Fibroblast of villous mesenchyme (primary cell): Measurements from ENCODE around the gene NR3C2. TPM values are rescaled to one million over a fixed set of nuclear protein-coding genes. Genes with fewer than 3 reads are reported as not detected.

ENCODE experiments used
- DNase-seq: peaks from one replicate; pipeline ENCODE4 v3.0.0-alpha.2; 2010; ENCODE audit warnings: low read depth
- H3K4me3 ChIP-seq: 2 replicates; pipeline ENCODE4 v1.5.1; 2011; ENCODE audit warnings: low read depth, mild to moderate bottlenecking, low read length
- total RNA-seq: library from RNA; depleted of rRNA; stranded (reverse); fragments of >200 nt; gene quantifications from 2 replicates; pipeline ENCODE4 v1.2.3, GENCODE V29; 2012
- TF ChIP-seq, protein P1 (sequence below): IDR thresholded peaks from 2 replicates; pipeline ENCODE4 v1.5.1; 2012; ENCODE audit warnings: low read depth, mild to moderate bottlenecking, low read length; ENCODE audit not compliant: insufficient read depth

The NR3C2 gene
- total RNA-seq, 1 donor: under 0.01 TPM

DNA sequence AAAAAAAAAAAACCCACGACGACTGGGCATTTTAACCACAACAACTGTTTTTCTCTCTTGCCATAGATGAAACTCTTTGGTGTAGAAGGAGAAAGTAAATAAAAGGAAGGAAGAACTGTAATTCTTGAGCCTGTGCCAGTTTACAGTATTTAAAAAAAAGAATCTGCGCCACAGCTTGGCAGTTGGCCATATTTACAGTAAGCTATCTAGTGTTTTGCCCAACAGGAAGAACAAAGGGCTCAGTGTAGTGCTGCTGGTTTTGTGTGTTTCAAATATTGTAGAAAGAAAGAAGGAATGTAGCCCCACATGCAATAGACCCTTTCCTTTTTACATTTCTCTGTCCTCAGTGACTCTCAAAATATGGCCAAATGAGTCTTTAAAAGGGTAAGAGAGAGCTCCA lies 66.1 kb downstream of the NR3C2 start:
- peak; percentile 5 for DNase-seq
- TF ChIP-seq, protein P1, sequence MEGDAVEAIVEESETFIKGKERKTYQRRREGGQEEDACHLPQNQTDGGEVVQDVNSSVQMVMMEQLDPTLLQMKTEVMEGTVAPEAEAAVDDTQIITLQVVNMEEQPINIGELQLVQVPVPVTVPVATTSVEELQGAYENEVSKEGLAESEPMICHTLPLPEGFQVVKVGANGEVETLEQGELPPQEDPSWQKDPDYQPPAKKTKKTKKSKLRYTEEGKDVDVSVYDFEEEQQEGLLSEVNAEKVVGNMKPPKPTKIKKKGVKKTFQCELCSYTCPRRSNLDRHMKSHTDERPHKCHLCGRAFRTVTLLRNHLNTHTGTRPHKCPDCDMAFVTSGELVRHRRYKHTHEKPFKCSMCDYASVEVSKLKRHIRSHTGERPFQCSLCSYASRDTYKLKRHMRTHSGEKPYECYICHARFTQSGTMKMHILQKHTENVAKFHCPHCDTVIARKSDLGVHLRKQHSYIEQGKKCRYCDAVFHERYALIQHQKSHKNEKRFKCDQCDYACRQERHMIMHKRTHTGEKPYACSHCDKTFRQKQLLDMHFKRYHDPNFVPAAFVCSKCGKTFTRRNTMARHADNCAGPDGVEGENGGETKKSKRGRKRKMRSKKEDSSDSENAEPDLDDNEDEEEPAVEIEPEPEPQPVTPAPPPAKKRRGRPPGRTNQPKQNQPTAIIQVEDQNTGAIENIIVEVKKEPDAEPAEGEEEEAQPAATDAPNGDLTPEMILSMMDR: no peak
- H3K4me3 ChIP-seq: no peak overlapping the region

DNA sequence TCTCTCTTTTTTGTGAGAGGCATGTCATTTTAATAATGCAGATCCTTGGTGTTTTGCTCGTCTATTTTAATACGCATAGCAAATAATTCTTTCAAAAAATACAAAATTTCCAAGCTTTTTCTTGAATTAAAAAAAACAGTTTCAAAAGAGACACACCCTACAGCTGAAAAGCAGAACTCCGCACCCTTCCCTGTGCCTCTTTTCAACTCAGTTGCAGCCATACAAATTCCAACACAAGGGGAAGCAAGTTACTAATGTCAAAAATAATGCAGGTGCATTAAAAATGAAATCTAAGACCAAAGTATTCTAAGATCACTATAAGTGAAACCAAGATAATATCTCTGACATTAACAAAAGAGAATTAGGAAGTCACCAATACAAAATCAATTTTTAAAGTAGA lies 66.6 kb downstream of the NR3C2 start:
- TF ChIP-seq, protein P1: no peak
- no peak for DNase-seq
- H3K4me3 ChIP-seq: no peak overlapping the region

DNA sequence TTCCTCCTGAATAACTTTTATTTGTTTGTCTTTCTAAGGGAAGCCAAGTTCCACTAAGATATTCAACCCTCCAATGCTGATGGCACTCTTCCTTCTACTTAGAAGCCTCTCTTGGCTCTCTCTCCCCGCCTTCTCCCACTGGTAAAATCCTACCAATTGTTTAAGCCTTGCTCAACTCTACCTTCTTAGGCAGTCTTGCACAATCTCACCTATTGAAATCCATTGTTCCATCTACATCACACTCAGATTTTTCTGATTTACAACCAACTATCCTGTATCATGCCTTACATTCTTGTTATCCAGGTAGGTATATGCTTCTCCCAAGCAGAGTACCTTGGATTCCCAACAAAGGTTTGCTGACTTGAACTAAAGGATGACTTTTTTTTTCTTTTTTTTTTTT lies 69.1 kb downstream of the NR3C2 start:
- TF ChIP-seq, protein P1: no peak
- H3K4me3 ChIP-seq: no peak overlapping the region
- DNase-seq: no peak

DNA sequence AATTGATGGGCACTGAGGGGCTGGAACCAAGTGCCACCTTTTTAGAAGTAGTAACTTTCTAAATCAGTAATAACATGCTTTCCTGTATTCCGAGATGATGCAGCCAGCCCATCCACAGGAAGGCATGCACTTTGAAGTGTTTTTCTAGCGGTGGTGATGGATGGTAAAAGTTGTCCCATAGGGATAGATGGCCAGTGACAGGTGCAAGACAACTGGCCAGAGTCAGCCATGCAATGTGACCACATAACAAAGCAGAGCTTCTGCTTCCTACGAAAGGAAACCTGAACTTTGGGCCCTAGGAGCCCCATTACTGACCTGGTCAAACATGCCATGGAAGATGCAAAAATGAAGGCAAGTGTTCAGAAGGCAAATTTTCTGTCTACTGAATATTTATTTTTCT lies 72.3 kb downstream of the NR3C2 start:
- DNase-seq: no peak
- TF ChIP-seq, protein P1: no peak

DNA sequence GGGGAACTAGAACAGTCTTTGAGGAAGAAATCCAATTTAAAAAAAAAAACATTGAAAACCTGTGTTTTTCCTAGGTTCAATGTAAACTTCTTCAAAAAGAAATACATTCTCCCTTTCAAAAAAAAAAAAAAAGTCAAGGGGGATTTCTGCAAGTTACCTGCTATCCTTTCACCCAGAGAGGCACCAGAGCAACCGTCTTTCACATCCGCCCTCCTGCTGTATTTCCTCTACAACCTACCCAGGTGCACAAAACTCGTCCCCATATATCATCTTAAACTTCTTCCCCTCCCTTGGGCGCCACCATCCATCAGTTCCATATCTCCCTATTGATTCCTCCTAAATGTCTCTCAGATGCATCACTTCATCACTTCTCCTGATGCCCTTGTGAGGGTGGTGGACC lies 74.5 kb downstream of the NR3C2 start:
- DNase-seq: no peak
- TF ChIP-seq, protein P1: no peak
- no peak overlapping the region for H3K4me3 ChIP-seq

More for the DNA sequence above, 72.3 kb downstream of the NR3C2 start:
- no peak overlapping the region for H3K4me3 ChIP-seq

DNA sequence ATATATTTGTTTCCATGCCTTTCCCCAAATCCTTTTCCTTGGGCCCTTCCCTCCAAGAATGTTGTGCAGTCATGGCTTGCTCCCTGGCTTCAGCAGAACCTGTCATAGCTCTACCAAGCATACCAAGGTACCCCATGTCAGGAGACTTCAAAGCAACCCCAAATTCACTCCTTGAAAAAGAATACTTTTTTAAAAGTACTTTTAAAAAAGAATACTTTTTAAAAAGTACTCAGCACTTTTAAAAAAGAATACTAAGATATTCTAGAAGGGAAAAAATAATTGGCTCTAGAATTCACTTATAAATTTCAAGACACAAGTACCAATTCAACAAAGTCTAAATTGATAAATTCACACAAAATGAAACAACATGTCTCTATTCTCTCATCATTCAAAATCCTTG lies 76.0 kb downstream of the NR3C2 start:
- DNase-seq: no peak
- no peak overlapping the region for H3K4me3 ChIP-seq
- TF ChIP-seq, protein P1: no peak

DNA sequence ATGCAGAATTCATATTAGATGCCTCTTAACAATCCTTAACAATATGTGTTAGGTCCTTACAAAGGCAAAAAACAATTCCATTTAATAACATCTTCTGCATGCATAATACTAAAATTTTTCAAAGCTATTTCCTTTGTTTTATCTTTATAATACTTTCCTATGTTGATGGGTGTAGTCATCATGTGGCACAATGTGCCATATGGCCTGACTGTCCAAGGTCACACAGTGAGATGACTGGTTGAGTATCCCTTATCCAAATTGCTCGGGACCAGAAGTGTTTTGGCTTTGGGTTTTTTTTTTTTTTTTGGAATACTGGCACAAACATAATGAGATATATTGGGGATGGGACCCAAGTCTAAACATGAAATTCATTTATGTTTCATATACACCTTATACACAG lies 77.7 kb downstream of the NR3C2 start:
- TF ChIP-seq, protein P1: no peak
- no peak overlapping the region for H3K4me3 ChIP-seq
- no peak for DNase-seq
